Endodermal cell (in vitro differentiated cells): ENCODE results near the gene TUBGCP6. TPM values are rescaled to one million over a fixed set of nuclear protein-coding genes. Genes with fewer than 3 reads are reported as not detected.

Source experiments
- DNase-seq: peaks from one replicate; pipeline ENCODE4 v3.0.0-alpha.2; 2017
- H3K27ac ChIP-seq: 2 replicates; pipeline ENCODE4 v1.5.1; 2013; ENCODE audit warnings: mild to moderate bottlenecking, low read depth, low read length, moderate library complexity
- H3K27me3 ChIP-seq: 2 replicates; pipeline ENCODE4 v1.6.1; 2013; ENCODE audit warnings: mild to moderate bottlenecking, low read length, moderate library complexity; ENCODE audit not compliant: insufficient read depth, control insufficient read depth, poor library complexity, severe bottlenecking
- H3K36me3 ChIP-seq: 2 replicates; pipeline ENCODE4 v1.7.0; 2013; ENCODE audit warnings: mild to moderate bottlenecking, low read length, moderate library complexity; ENCODE audit not compliant: control insufficient read depth, insufficient read depth
- H3K4me1 ChIP-seq: one replicate; pipeline ENCODE4 v1.7.0; 2013; ENCODE audit warnings: low read length; ENCODE audit not compliant: control insufficient read depth, insufficient read depth
- H3K4me3 ChIP-seq: 2 replicates; pipeline ENCODE4 v1.5.1; 2013; ENCODE audit warnings: mild to moderate bottlenecking, low read length, moderate library complexity
- H3K9ac ChIP-seq: 2 replicates; pipeline ENCODE4 v1.6.1; 2013; ENCODE audit warnings: mild to moderate bottlenecking, low read length, moderate library complexity; ENCODE audit not compliant: poor library complexity, severe bottlenecking; ENCODE audit errors: extremely low read depth
- H3K9me3 ChIP-seq: 2 replicates; pipeline ENCODE4 v1.6.1; 2013; ENCODE audit warnings: mild to moderate bottlenecking, low read length, moderate library complexity; ENCODE audit not compliant: control insufficient read depth
- H3K27ac Mint-ChIP-seq: 2 replicates; pipeline ENCODE4 v1.8.0; 2020; ENCODE audit warnings: mixed read lengths
- H3K27me3 Mint-ChIP-seq: 2 replicates; pipeline ENCODE4 v1.8.0; 2021; ENCODE audit warnings: mild to moderate bottlenecking, mixed read lengths; ENCODE audit not compliant: insufficient read depth
- H3K36me3 Mint-ChIP-seq: 2 replicates; pipeline ENCODE4 v1.8.0; 2020; ENCODE audit warnings: low read depth, mixed read lengths
- H3K4me1 Mint-ChIP-seq: 2 replicates; pipeline ENCODE4 v1.8.0; 2020; ENCODE audit warnings: mixed read lengths
- H3K4me3 Mint-ChIP-seq: 2 replicates; pipeline ENCODE4 v1.8.0; 2020; ENCODE audit warnings: mild to moderate bottlenecking, moderate library complexity, mixed read lengths
- H3K9me3 Mint-ChIP-seq: 2 replicates; pipeline ENCODE4 v1.8.0; 2020; ENCODE audit warnings: mild to moderate bottlenecking, mixed read lengths
- CTCF ChIP-seq: fragments of 200-600 bp; sonication (generic); conservative IDR thresholded peaks from 2 replicates; pipeline ENCODE4 v1.5.0; 2021; ENCODE audit warnings: antibody characterized with exemption, mild to moderate bottlenecking
- WGBS, 2 experiments: methylation state at CpG; one replicate each; pipeline versions ENCODE4 v1.1.5 to v1.1.7; 2013; ENCODE audit warnings: missing lambda C conversion rate in 2 of 2, mixed read lengths in 1 of 2; ENCODE audit not compliant: insufficient coverage in 1 of 2, insufficient read length in 1 of 2; 5-methylcytosine and 5-hydroxymethylcytosine counted together
- total RNA-seq, 2 donors: library from RNA; stranded (reverse); fragmentation: NEBNext Ultra II Directional in 1 of 2; extraction: Animal tissue kit (Norgen Biotek cat#: 25700) in 1 of 2; gene quantifications; 2 replicates in 1 of 2; 3 replicates in 1 of 2; pipeline ENCODE4 v1.2.1, GENCODE V29; 2021

Gene TUBGCP6
- total RNA-seq, 2 donors from 2014 or later: 43.7 to 46.0 TPM

DNA sequence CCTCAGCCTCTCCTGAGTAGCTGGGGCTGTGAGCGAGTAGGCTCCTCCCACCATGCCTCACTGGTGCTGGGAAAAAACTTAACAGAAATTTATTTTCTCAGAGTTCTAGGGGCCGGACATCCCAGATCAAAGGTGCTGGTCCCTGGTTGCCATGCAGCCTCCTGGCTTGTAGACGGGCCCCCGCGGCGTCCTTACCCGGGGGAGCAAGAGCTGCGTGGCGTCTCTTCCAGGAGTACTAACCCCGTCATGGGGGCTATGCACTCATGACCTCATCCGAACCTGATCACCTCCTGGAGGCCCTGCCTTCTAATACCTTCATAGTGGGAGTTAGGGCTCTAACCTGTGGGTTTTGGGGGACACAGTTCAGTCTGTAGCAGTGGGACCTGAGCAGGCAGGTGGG lies 56.5 kb downstream of the TUBGCP6 start:
- no peak for TF ChIP-seq CTCF
- Histone ChIP-seq H3K9me3 (no peaks in the 10 kb centered on the region), H3K36me3 (peaks cover 6% of the 10 kb centered on the region), H3K4me1 (peaks cover 4% of the 10 kb centered on the region), H3K27me3 (no peaks in the 10 kb centered on the region), H3K4me3 (no peak overlapping the region), H3K27ac (no peak overlapping the region), H3K9ac (no peak overlapping the region)
- no peak for DNase-seq
- Mint-ChIP-seq H3K4me3 (no peak overlapping the region), H3K4me1 (no peaks in the 10 kb centered on the region), H3K27me3 (peaks cover 3% of the 10 kb centered on the region), H3K9me3 (no peaks in the 10 kb centered on the region), H3K36me3 (peaks cover 7% of the 10 kb centered on the region), H3K27ac (no peak overlapping the region)
- 91 to 95% methylated on average over 11 of the region's 11 CpGs for WGBS, 2 experiments

GRCh38 chr22:50186761-50187523 lies 57.9 kb downstream of the TUBGCP6 start:
- peaks cover 4% of the 10 kb centered on the region for H3K4me1 ChIP-seq
- TF ChIP-seq CTCF: no peak

DNA sequence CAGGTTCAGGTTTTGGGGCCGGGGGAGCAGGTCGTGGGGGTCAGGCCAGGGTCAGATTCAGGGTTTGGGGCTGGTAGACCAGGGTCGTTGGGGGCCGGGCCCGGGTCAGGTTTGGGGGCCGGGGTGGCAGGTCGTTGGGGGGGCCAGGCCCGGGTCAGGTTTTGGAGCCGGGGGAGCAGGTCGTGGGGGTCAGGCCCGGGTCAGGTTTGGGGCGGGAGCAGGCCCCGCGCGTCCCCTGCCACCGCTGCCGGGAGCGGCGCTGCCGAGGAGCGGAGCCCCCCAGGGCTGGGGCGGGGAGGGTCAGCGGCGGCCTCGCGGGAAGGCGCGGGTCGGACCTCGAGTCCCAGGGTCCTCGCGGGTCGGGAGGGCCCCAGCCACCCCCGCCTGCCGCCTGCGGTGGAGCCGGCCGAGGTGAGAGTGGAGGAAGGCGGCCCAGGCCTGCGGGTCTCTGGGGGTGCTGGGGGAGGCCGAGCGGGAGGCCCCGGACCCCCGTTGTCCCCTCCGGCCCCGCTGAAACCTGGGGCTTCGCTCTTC lies 58.6 kb downstream of the TUBGCP6 start:
- H3K4me3 Mint-ChIP-seq: peak overlapping the region; percentile 82
- H3K9ac ChIP-seq: peak overlapping the region; percentile 57

More at GRCh38 chr22:50186761-50187523, 57.9 kb downstream of the TUBGCP6 start:
- H3K4me3 Mint-ChIP-seq: peak overlapping the region; percentile 82
- Histone ChIP-seq H3K27me3 (no peaks in the 10 kb centered on the region), H3K27ac (no peak overlapping the region), H3K9ac (peak overlapping the region; percentile 57), H3K9me3 (no peaks in the 10 kb centered on the region), H3K4me3 (peak overlapping the region; percentile 85), H3K36me3 (peaks cover 6% of the 10 kb centered on the region)
- DNase-seq: no peak
- no peaks in the 10 kb centered on the region for H3K9me3 Mint-ChIP-seq
- H3K36me3 Mint-ChIP-seq: peaks cover 7% of the 10 kb centered on the region
- peak overlapping the region; percentile 86 for H3K27ac Mint-ChIP-seq
- 60 to 65% methylated on average over 22 to 26 of the region's 26 CpGs for WGBS, 2 experiments
- H3K27me3 Mint-ChIP-seq: peaks cover 3% of the 10 kb centered on the region
- H3K4me1 Mint-ChIP-seq: no peaks in the 10 kb centered on the region

More for the DNA sequence above, 58.6 kb downstream of the TUBGCP6 start:
- Mint-ChIP-seq H3K9me3 (no peaks in the 10 kb centered on the region), H3K27me3 (peaks cover 3% of the 10 kb centered on the region), H3K36me3 (peaks cover 2% of the 10 kb centered on the region), H3K4me1 (no peaks in the 10 kb centered on the region), H3K27ac (peak overlapping the region; percentile 86)
- peaks cover 6% of the 10 kb centered on the region for H3K36me3 ChIP-seq
- H3K4me1 ChIP-seq: peaks cover 4% of the 10 kb centered on the region
- H3K4me3 ChIP-seq: peak overlapping the region; percentile 85
- DNase-seq: no peak
- no peaks in the 10 kb centered on the region for H3K27me3 ChIP-seq
- no peaks in the 10 kb centered on the region for H3K9me3 ChIP-seq
- WGBS, 2 experiments: 1 to 2% methylated on average over 17 to 47 of the region's 47 CpGs
- TF ChIP-seq CTCF: no peak
- H3K27ac ChIP-seq: no peak overlapping the region
